Gastrocnemius medialis (tissue), 4 donors: Measurements from ENCODE around the gene SHANK1.
"Not testable (repeated sequence)": the region's sequence is repeated elsewhere in the genome, so short reads cannot be mapped to it uniquely, and the experiment has no call there.

ENCODE experiments used
- POLR2A ChIP-seq, 2 donors: fragments of 450-650 bp; IDR thresholded peaks; one replicate each; pipeline ENCODE4 v1.6.1; 2017; ENCODE audit warnings: antibody characterized with exemption in 2 of 2, mild to moderate bottlenecking in 2 of 2, moderate library complexity in 2 of 2
- TF ChIP-seq, protein P1 (sequence below), 5 experiments: fragments of 450-650 bp in 3 of 5; fragments of 200-600 bp in 2 of 5; sonication (generic) in 2 of 5; IDR thresholded peaks in 4 of 5; conservative IDR thresholded peaks in 1 of 5; 1 replicate in 4 of 5; 2 replicates in 1 of 5; pipeline ENCODE4 v1.5.1; 2016 to 2019; ENCODE audit warnings: antibody characterized with exemption in 5 of 5, mild to moderate bottlenecking in 3 of 5, moderate library complexity in 3 of 5

DNA sequence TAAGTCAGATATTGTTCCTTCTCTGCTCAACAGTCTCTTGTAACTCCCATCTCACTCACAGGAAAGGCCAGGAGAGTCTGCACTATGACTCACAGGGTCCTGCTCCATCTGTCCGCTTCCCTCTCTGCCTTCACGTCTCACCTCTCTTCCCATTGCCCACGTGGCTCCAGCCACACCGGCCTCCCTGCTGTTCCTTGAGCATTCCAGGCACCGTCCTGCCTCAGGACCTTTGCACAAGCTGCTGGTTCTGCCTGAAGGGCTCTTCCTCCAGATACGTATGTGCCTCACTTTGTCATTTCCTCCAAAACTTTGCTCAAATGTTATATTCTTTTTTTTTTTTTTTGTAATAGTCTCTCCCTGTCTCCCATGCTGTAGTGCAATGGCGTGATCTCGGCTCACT, 36.6 kb upstream of the SHANK1 start:
- TF ChIP-seq, protein P1, sequence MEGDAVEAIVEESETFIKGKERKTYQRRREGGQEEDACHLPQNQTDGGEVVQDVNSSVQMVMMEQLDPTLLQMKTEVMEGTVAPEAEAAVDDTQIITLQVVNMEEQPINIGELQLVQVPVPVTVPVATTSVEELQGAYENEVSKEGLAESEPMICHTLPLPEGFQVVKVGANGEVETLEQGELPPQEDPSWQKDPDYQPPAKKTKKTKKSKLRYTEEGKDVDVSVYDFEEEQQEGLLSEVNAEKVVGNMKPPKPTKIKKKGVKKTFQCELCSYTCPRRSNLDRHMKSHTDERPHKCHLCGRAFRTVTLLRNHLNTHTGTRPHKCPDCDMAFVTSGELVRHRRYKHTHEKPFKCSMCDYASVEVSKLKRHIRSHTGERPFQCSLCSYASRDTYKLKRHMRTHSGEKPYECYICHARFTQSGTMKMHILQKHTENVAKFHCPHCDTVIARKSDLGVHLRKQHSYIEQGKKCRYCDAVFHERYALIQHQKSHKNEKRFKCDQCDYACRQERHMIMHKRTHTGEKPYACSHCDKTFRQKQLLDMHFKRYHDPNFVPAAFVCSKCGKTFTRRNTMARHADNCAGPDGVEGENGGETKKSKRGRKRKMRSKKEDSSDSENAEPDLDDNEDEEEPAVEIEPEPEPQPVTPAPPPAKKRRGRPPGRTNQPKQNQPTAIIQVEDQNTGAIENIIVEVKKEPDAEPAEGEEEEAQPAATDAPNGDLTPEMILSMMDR (IDR thresholded peaks at IDR 0.05 in 4 of 5, conservative IDR thresholded peaks at IDR 0.05 in 1 of 5), result not testable (repeated sequence)
- not testable (repeated sequence) for TF ChIP-seq POLR2A (IDR thresholded peaks at IDR 0.05)
